AG04450 (cell line): ENCODE results near the gene TRDN. TPM values are rescaled to one million over a fixed set of nuclear protein-coding genes. Genes with fewer than 3 reads are reported as not detected.

ENCODE experiments used
- CTCF ChIA-PET: fragments of 300-600, 350-600 bp; formaldehyde crosslinking; extraction: SDS; loops from one replicate; lab custom pipeline; 2022; ENCODE audit warnings: antibody characterized with exemption, inconsistent platforms; lab: Charles Lee
- POLR2A ChIA-PET: fragments of 350-600 bp; formaldehyde crosslinking; extraction: SDS; loops from one replicate; lab custom pipeline; 2021; ENCODE audit warnings: antibody characterized with exemption, inconsistent platforms; lab: Yijun Ruan, JAX
- DNase-seq: peaks from one replicate; pipeline ENCODE4 v3.0.0-alpha.2; 2011; ENCODE audit warnings: low read depth, low spot score
- H3K27ac ChIP-seq: one replicate; pipeline ENCODE4 v1.5.1; 2012; ENCODE audit warnings: low read depth, low read length, control low read depth
- H3K27me3 ChIP-seq: one replicate; pipeline ENCODE4 v1.6.0; 2012; ENCODE audit warnings: low read length; ENCODE audit not compliant: control insufficient read depth, insufficient read depth
- H3K4me3 ChIP-seq: 2 replicates; pipeline ENCODE4 v1.5.1; 2011; ENCODE audit warnings: mild to moderate bottlenecking, low read depth, low read length, control low read depth
- H3K9me3 ChIP-seq: 2 replicates; pipeline ENCODE4 v1.5.1; 2012; ENCODE audit warnings: low read length; ENCODE audit not compliant: control insufficient read depth, insufficient read depth
- polyA plus RNA-seq: library from polyadenylated mRNA; depleted of rRNA; stranded (reverse); fragments of >200 nt; gene quantifications from 2 replicates; pipeline ENCODE4 v1.2.3, GENCODE V29; 2011
- TF ChIP-seq, protein P1 (sequence below): IDR thresholded peaks from 2 replicates; pipeline ENCODE4 v1.5.1; 2011; ENCODE audit warnings: low read depth, low read length, control low read depth, inconsistent platforms

TRDN gene
- polyA plus RNA-seq, 1 experiment, result not detected

GRCh38 chr6:123619156-123619555 lies 17.6 kb downstream of the TRDN start:
- no peaks in the 10 kb centered on the region for H3K9me3 ChIP-seq
- POLR2A ChIA-PET, result no interaction called here
- no peaks in the 10 kb centered on the region for H3K27me3 ChIP-seq
- H3K27ac ChIP-seq, result no peak overlapping the region
- no peak for DNase-seq
- CTCF ChIA-PET, result no interaction called here
- TF ChIP-seq, protein P1, sequence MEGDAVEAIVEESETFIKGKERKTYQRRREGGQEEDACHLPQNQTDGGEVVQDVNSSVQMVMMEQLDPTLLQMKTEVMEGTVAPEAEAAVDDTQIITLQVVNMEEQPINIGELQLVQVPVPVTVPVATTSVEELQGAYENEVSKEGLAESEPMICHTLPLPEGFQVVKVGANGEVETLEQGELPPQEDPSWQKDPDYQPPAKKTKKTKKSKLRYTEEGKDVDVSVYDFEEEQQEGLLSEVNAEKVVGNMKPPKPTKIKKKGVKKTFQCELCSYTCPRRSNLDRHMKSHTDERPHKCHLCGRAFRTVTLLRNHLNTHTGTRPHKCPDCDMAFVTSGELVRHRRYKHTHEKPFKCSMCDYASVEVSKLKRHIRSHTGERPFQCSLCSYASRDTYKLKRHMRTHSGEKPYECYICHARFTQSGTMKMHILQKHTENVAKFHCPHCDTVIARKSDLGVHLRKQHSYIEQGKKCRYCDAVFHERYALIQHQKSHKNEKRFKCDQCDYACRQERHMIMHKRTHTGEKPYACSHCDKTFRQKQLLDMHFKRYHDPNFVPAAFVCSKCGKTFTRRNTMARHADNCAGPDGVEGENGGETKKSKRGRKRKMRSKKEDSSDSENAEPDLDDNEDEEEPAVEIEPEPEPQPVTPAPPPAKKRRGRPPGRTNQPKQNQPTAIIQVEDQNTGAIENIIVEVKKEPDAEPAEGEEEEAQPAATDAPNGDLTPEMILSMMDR, result no peak
- H3K4me3 ChIP-seq, result no peak overlapping the region

DNA sequence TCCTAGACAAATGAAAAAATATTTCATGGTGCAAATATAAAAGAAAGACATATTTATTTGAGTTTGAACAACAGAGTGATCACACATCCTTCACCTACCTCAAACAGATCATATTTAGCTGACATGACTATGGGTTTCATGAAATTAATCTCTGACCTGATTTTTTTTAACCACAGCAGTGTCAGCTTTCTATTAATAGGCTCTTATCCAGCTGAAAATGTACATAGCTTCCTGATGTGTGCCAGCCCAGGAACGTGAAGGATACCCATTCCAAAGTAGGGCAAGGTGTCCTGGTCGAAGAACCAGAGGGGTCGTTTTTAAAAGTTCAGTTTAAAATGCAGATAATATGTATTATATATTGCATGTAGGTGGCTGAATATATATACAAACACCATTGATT lies 19.8 kb downstream of the TRDN start:
- ChIA-PET CTCF (no interaction called here), POLR2A (no interaction called here)
- no peak for DNase-seq
- Histone ChIP-seq H3K27ac (no peak overlapping the region), H3K4me3 (no peak overlapping the region), H3K9me3 (no peaks in the 10 kb centered on the region), H3K27me3 (no peaks in the 10 kb centered on the region)
- TF ChIP-seq, protein P1, result no peak

- ChIA-PET POLR2A (no interaction called here), CTCF (no interaction called here)
- Histone ChIP-seq H3K4me3 (no peak overlapping the region), H3K27ac (no peak overlapping the region), H3K9me3 (no peaks in the 10 kb centered on the region), H3K27me3 (no peaks in the 10 kb centered on the region)
- TF ChIP-seq, protein P1, result no peak
- no peak for DNase-seq
Measured at GRCh38 chr6:123616016-123616415, 20.7 kb downstream of the TRDN start.

GRCh38 chr6:123610779-123611178 lies 26.0 kb downstream of the TRDN start:
- H3K4me3 ChIP-seq, result no peak overlapping the region
- H3K27me3 ChIP-seq, result no peaks in the 10 kb centered on the region
- H3K9me3 ChIP-seq, result no peaks in the 10 kb centered on the region
- TF ChIP-seq, protein P1, result no peak
- no peak for DNase-seq
- ChIA-PET POLR2A (no interaction called here), CTCF (no interaction called here)
- no peak overlapping the region for H3K27ac ChIP-seq

DNA sequence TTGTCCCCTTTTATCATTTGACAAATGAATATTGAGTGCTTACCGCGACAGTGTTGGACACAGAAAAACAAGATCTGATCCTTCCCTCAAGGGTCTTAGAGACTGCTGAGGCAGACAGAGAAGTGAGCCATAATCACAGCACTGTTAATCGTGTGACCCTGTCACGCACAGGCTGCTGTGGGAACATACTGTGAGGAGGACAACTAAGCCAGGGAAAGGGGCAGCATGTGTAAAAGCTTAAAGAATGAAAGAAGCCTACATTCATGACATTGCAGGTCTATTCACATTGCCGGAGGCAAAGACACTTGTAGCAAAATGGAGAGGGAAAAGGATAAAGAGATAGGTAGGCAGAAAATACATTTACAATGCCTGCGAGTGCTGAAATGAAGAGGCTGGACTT lies 32.7 kb downstream of the TRDN start:
- no peak for DNase-seq
- CTCF ChIA-PET, result no interaction called here
- no peak overlapping the region for H3K4me3 ChIP-seq
- H3K27ac ChIP-seq, result no peak overlapping the region
- TF ChIP-seq, protein P1, result no peak
- POLR2A ChIA-PET, result no interaction called here
- H3K27me3 ChIP-seq, result no peaks in the 10 kb centered on the region
- no peaks in the 10 kb centered on the region; the same call in 1 of the 2 replicates for H3K9me3 ChIP-seq
